Body of pancreas (tissue), 4 donors: ENCODE measurements around the gene SEL1L3. TPM values are rescaled to one million over a fixed set of nuclear protein-coding genes. Genes with fewer than 3 reads are reported as not detected.
"Not testable (repeated sequence)": the region's sequence is repeated elsewhere in the genome, so short reads cannot be mapped to it uniquely, and the experiment has no call there.

ENCODE experiments used
- ATAC-seq: fragments of 150-250 bp; one replicate; pipeline ENCODE4 v1.9.1; 2016
- DNase-seq, 4 donors: peaks; one replicate each; pipeline ENCODE4 v3.0.0-alpha.2; 2019
- H3K27ac ChIP-seq, 4 donors: fragments of 200-600 bp; sonication (generic); 1 replicate in 3 of 4; 2 replicates in 1 of 4; pipeline versions ENCODE4 v1.5.1 to v1.6.1; 2016 to 2019; ENCODE audit warnings: mild to moderate bottlenecking in 1 of 4, mixed read lengths in 1 of 4, moderate library complexity in 1 of 4
- H3K27me3 ChIP-seq, 2 donors: fragments of 200-600 bp; sonication (generic); one replicate each; pipeline ENCODE4 v1.6.0; 2016; ENCODE audit warnings: mild to moderate bottlenecking in 1 of 2
- H3K36me3 ChIP-seq, 2 donors: fragments of 200-600 bp; sonication (generic); replicated peaks in 1 of 2; 2 replicates each; pipeline ENCODE4 v1.5.1; 2016; ENCODE audit warnings: low read depth in 2 of 2; ENCODE audit not compliant: insufficient read depth in 1 of 2
- H3K4me1 ChIP-seq: fragments of 200-600 bp; sonication (generic); one replicate; pipeline ENCODE4 v1.6.0; 2016
- H3K4me3 ChIP-seq, 2 donors: fragments of 200-600 bp; sonication (generic); 1 replicate in 1 of 2; 2 replicates in 1 of 2; pipeline ENCODE4 v1.5.1; 2016 to 2019
- H3K9me3 ChIP-seq, 3 donors: fragments of 200-600 bp; sonication (generic); 1 replicate in 2 of 3; 2 replicates in 1 of 3; pipeline ENCODE4 v1.5.1; 2016
- CTCF ChIP-seq, 7 experiments: fragments of 450-650 bp in 4 of 7; fragments of 200-600 bp in 3 of 7; sonication (generic) in 3 of 7; IDR thresholded peaks; one replicate each; pipeline ENCODE4 v1.5.1; 2016 to 2019; ENCODE audit warnings: antibody characterized with exemption in 7 of 7
- POLR2A ChIP-seq, 3 donors: fragments of 450-650 bp; IDR thresholded peaks; one replicate each; pipeline ENCODE4 v1.6.1; 2016; ENCODE audit warnings: antibody characterized with exemption in 3 of 3, mild to moderate bottlenecking in 2 of 3
- WGBS, 2 donors: methylation state at CpG; one replicate each; pipeline ENCODE4 v1.1.5; 2017; 5-methylcytosine and 5-hydroxymethylcytosine counted together
- intact Hi-C: fragments of 100-400 bp; cut with DNase I; formaldehyde crosslinking; loops from one replicate; pipeline ENCODE4 v1.15.1; 2023
- total RNA-seq, 2 donors: library from RNA; depleted of rRNA; stranded (reverse); fragments of >200 nt; gene quantifications; one replicate each; pipeline ENCODE4 v1.1.0, GENCODE V29; 2016

The SEL1L3 gene
- 10 to 100 TPM; 32.3 to 64.1 TPM for total RNA-seq

GRCh38 chr4:25862411-25863346 is at the start of gene SEL1L3:
Gene SEL1L3 (minus strand): TSS chr4:25862988. CDS start chr4:25862836, 152 bp downstream.
- Histone ChIP-seq H3K9me3 (no peaks in the 10 kb centered on the region), H3K4me3 (peak within 1 kb of the TSS; percentile 35 to 56), H3K27me3 (no peaks in the 10 kb centered on the region), H3K4me1 (peaks cover 46% of the 10 kb centered on the region), H3K27ac (peak within 1 kb of the TSS; percentile 78 to 96 (median 89)), H3K36me3 (no peaks in the 10 kb centered on the region)
- TF ChIP-seq POLR2A (IDR thresholded peaks at IDR 0.05) = no peak
- no peak for TF ChIP-seq CTCF (IDR thresholded peaks at IDR 0.05)
- 1 to 3% methylated on average over 6 to 74 of the region's 115 CpGs for WGBS, 2 donors
- DNase-seq = peak; percentile 70 to 77 (median 72)
- intact Hi-C loops = no loop called here
- ATAC-seq = peak; percentile 74

GRCh38 chr4:25911356-25911755 is 48.6 kb upstream of the SEL1L3 start:
- no peak for ATAC-seq
- 72 to 79% methylated on average over 6 of the region's 6 CpGs for WGBS, 2 donors

GRCh38 chr4:25908491-25908901 is 45.7 kb upstream of the SEL1L3 start:
- peaks cover 5% of the 10 kb centered on the region for H3K4me1 ChIP-seq
- no peaks in the 10 kb centered on the region for H3K9me3 ChIP-seq
- no peak overlapping the region for H3K4me3 ChIP-seq
- no peaks in the 10 kb centered on the region for H3K36me3 ChIP-seq
- H3K27ac ChIP-seq = no peak overlapping the region
- WGBS, 2 donors = 59 to 74% methylated on average over 5 of the region's 5 CpGs
- DNase-seq = peak in 1 of 4 donors; percentile 20
- H3K27me3 ChIP-seq = no peaks in the 10 kb centered on the region
- TF ChIP-seq CTCF (IDR thresholded peaks at IDR 0.05) (no peak), POLR2A (IDR thresholded peaks at IDR 0.05) (no peak)
- no peak for ATAC-seq
- intact Hi-C loops = no loop called here

More at GRCh38 chr4:25911356-25911755, 48.6 kb upstream of the SEL1L3 start:
- Histone ChIP-seq H3K4me3 (no peak overlapping the region), H3K27me3 (no peaks in the 10 kb centered on the region), H3K9me3 (no peaks in the 10 kb centered on the region), H3K27ac (no peak overlapping the region), H3K36me3 (no peaks in the 10 kb centered on the region), H3K4me1 (peaks cover 18% of the 10 kb centered on the region)
- no peak for TF ChIP-seq POLR2A (IDR thresholded peaks at IDR 0.05)
- no peak for TF ChIP-seq CTCF (IDR thresholded peaks at IDR 0.05)
- intact Hi-C loops = no loop called here
- no peak for DNase-seq

GRCh38 chr4:25906113-25906512 is 43.3 kb upstream of the SEL1L3 start:
- H3K4me3 ChIP-seq, ATAC-seq, DNase-seq, H3K4me1 ChIP-seq, H3K27me3 ChIP-seq, intact Hi-C loops, H3K36me3 ChIP-seq, H3K9me3 ChIP-seq, H3K27ac ChIP-seq: not testable (repeated sequence)
- 90 to 93% methylated on average over 11 of the region's 11 CpGs for WGBS, 2 donors

- WGBS, 2 donors = 91 to 98% methylated on average over 4 of the region's 4 CpGs
- ATAC-seq (no peak), DNase-seq (no peak)
- Histone ChIP-seq H3K27ac (no peak overlapping the region), H3K4me3 (no peak overlapping the region), H3K4me1 (no peaks in the 10 kb centered on the region), H3K36me3 (no peaks in the 10 kb centered on the region), H3K9me3 (no peaks in the 10 kb centered on the region), H3K27me3 (no peaks in the 10 kb centered on the region)
- intact Hi-C loops = no loop called here
- TF ChIP-seq POLR2A (IDR thresholded peaks at IDR 0.05) = no peak
- no peak for TF ChIP-seq CTCF (IDR thresholded peaks at IDR 0.05)
These were observed 42.6 kb upstream of the SEL1L3 start for GRCh38 chr4:25905371-25905770.
